GM21423 (cell line): ENCODE measurements around the gene RAD18.

Source experiments
- ATAC-seq: cut with Tn5 transposase; IDR thresholded peaks from one replicate; pipeline ENCODE4 v1.9.1; 2021; ENCODE audit warnings: mild to moderate bottlenecking, moderate library complexity; ENCODE audit not compliant: unreplicated experiment

Gene RAD18

DNA sequence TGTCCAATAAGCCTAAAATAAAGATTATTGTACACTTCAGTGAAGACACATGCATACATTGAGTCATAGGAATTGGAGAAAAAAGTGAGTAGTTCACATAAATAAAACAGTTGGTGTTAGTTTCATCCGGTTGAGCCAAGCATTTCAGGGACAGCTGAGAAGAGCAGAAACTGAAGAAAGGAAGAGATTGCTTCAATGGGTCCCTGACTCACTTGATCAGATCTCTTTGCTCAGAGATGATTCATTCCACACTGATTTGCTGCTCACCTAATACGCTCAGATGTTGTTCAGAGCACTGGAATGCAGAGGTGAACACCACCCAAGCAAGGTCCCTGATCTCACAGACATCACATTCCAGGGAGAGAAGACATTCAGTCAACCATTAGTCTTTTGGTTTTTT lies 93.7 kb downstream of the RAD18 start:
- no peak for ATAC-seq

DNA sequence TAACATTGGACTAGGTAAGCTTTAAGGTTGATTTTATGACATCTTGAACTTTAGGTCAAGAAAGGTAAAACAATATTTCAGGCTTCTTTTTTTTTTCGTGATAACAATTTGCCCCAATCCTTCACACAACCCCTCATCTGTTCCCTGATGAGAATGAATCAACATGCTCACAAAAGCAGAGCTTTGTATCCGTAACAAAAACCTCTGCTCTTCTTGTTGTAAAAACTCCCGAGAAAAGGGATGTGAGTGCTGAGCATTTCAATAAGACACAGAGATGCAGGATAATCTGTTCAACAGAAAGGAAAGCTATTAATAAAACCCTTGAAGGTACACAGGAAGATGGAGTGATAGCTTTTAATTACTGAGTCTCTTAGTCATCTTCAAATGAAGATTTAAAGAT lies 94.3 kb downstream of the RAD18 start:
- no peak for ATAC-seq

DNA sequence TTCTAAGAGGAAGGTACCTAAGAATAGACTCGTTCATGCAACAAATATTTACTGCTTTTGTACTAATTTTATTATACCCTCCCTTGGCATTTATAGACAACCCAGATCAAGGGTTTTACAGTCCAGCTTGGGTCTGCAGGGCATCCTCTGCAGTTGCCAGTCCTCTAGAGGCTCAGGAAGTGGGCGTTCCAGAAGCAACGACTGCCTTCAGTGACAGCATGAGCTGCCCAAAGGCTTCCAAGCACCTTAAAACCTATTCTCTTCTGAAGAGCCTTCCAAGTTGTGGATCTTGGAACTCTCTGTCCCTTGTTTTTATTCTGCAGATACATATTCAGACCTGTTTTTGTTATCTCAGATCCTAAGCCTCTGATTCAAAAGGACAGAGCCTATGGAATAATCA lies 95.6 kb downstream of the RAD18 start:
- ATAC-seq = no peak

DNA sequence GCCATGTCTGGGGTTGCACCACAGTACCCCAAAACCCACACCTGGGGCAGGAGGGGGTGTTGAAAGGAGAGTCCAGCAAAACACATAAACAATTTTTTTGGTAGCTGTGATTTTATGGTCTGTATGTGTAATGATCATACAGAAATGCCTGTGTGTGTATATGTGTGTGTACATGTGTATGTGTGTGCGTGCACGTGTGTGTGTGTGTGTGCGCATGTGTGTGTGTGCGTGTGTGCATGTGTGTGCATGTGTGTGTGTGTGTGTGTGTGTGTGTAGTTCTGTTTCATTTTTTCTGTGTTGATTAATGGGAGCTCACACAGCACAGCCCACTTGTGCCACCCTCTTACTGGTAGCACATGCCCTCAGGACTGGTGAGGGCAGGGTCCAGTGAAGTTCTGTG lies 97.6 kb downstream of the RAD18 start:
- ATAC-seq = no peak

DNA sequence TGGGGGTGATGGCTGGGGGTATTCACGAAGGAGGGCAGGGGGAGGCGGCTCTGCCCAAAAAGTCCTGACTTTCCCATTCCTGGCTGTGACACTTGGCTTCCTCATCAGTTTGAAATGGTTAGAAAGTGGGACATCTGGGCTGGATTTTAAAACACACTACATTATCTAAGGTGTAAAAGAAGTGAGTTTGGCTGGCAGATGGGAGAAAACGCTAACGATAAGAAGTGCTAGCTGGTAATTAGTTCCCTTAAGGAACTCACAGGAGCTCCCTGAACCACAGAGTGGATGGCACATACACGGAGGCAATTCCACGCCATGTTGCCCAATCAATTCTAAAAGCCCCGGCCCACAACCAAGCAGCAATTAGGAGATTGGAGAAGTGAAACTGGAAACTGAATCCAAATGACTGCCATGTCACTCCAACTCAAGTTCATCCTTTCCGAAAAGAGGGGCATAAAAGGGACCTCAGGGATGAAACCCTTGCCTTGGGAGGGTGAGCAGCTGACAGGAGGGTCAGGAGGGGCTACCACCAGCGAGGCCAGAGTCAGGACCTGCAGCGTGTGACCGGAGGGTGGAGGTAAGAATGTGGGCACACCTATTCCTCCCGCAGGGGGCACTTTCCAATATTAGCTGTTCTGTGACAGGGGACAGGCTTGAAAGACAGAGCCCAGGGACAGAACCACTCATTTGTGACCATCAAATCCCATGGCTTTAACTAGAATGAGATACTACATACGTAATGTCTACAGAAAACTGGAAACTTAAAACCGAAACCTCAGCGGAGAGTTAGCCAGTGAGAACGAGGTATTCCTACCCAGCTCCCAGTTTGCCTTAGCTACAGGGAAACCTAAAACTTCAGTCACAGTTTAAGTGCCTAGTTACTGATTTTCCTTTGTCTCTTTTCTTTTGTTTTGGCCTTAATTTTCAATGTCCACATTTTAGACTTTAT lies 98.6 kb downstream of the RAD18 start:
- no peak for ATAC-seq

DNA sequence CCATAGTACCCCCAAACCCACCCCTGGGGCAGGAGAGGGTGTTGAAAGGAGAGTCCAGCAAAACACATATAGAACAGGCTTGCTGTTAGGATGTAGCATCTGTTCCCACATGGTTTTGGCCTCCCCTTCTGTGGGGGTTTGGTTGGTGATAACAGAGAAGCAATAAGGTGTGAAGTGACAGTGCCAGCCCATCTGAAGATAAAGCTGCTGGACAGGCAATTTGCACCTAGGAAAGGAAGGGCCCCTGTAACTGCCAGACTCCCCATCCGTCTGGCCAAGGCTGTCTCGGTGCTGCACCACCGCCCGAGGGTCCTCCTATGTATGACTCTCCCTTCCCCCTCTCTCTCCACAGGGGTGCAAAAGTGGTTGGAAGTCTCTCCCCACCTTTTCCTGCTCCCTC lies 99.4 kb downstream of the RAD18 start:
- ATAC-seq = no peak

DNA sequence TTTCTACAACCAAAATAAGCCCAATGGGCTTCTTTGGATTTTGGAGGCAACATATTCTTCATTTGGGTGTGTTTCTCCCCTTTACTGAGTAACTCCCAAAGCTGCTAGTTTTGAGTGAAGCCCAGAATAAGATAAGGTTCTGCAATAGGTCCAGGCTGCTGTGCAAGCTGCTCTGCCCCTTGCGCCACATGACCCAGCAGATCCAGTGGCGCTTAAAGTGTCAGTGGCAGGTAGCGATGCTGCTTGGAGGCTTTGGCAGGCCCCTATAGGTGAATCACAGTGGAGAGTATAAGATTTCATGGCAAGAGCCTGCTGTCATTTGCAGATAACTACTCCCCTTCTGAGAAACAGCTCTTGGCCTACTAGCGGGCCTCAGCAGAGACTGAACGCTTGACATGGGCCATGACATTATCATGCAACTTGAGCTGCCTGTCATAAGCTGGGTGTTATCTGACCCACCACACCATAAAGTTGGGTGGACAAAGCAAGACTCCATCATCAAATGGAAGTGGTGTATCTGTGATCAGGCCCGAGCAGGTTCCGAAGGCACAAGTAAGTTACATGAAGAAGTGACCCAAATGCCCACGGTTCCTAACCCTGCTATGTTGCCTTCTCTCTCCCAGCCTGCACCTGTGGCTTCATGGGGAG lies 105.4 kb downstream of the RAD18 start:
- no peak for ATAC-seq

DNA sequence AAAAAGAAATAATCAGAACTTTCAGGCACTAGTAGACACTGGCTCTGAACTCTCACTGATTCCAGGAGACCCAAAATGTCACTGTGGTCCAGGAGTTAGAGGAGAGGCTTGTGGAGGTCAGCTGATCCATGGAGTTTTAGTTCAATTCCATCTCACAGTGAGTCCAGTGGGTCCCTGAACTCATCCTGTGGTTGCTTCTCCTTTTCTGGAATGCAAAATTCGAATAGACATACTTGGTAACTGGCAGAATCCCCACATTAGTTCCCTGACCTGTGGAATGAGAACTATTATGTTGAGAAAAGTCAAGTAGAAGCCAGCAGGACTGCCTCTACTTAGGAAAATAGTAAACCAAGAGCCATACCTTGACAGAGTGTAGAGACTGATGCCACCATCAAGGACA lies 106.6 kb downstream of the RAD18 start:
- ATAC-seq = no peak

DNA sequence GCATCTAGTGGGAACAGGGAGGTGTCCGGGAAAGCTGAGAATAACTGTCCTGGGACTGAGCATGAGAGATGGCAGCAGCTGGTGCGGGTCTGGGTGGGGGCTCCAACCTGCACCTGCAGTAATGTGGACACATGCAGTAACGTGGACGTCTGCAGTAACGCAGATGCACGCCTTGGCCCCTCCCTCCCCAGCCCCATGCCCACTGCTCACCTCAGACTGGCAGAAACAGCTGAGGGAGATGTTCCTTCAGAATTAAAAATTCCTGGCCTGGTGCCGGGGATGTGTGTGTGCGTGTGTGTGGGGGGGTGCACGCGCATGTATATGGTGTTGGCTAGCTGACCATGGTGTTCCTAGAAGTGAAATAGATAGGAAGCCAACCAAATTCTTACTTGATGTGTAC lies 107.2 kb downstream of the RAD18 start:
- ATAC-seq = no peak

DNA sequence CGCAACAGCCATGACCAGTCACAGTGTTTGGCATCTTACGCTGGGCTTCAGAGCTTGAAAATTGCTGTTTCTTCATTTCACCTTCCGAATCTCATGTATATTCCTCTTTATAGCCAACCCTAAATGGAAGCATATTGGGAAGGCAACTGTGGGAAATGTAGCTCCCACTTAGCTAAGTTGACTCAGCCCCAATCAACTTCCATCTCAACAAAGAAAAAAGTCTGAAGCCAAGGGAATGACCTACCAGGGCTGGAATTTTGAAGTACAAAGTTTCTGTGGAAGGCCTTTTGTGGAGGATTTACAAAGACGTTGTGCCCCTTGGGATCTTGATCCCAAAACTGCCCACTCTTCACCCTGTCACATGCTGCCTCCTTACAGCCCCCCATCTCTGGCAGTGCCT lies 108.6 kb downstream of the RAD18 start:
- no peak for ATAC-seq

DNA sequence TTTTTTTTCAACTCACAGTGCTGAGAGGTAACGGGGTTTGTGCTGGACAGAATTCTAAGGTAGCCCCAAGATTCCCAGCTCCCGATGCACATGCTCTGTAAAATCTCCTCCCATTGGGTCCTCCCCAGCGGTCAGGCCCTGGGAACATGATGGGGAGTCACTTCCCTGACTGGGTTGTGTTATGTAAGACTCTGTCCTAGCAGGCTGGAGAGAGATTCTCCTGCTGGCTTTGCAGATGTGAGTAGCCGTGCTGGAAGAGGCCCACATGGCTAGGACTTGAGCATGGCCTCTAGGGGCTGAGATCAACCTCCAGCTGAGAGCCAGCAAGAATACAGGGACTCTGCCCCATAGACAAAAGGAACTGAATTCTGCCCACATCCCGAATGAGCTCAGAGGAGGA lies 110.2 kb downstream of the RAD18 start:
- no peak for ATAC-seq

DNA sequence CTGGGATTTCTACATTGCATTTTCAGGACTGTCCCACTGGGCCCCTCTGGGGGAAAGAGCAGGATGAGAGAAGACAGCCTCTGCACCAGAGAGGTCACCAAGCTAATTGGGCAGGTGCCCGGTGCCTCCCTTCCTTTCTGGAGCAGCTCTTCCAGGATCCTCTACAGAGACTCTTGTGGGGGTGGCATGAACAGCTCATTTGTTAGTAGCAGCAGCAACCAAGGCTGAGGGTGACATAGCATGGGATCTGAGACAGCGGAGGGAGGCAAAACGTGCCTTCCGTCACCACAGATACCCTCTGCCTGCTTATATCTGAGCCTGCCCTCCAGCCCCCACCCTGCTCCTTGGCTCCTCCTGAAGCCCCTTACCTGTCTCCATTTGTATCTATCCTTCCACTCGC lies 110.8 kb downstream of the RAD18 start:
- ATAC-seq = no peak

DNA sequence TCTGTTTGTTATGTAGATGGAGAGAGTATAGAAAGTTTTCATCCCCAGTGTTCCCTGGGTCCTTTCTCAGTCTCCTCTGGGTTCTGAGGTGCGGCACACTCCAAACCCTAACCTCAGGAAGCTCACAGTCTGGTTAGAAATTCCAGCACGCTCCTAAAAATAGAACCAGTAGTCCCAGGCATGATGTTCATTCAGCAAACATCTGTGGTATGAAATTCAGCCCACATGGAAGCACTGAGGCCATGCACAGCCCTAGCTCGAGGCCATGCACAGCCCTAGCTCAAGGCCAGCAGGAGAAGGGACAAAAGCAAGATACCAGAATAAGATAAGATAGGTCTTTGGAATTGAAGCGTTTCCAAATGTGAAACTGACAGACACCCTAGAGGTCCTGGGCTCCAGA lies 111.6 kb downstream of the RAD18 start:
- no peak for ATAC-seq

DNA sequence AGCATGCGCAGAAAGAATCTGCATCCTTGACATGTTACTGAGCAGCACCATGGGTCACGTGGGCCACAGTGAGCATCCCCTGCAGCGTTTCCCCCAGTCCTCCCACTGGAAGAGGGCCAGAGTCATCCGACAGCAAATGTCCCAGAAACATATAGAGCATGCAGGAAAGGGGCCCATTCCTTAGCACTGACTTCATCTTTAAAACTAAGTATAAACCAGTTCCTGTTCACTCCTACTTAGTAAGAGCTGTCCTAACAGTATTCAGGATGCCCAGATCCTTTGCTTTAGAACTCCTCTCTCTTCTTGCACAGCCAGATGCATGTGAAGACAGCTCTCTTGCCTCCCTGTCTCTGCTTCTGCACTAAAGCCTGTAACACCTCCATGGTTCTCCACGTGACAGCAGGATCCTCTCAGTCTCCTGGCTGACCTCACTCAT lies 114.6 kb downstream of the RAD18 start:
- ATAC-seq = no peak

DNA sequence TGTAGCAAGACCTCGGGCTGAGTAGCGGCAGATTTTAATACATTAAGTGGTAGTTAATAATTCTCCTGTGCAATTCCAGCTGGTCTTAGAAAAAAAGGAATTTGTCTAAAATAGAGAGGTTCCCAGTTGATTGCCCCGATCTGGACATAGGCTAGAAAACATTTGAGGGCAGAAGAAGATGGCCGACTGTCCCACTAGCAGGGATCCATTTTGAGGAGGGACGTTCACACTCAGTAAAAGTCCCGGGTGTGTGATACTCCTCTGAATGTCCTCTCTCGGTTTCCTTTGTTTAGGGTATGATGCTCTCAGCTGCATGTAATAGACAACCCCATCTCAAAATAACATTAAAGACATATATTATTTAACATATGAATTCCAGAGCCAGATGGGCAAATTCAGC lies 116.0 kb downstream of the RAD18 start:
- no peak for ATAC-seq

DNA sequence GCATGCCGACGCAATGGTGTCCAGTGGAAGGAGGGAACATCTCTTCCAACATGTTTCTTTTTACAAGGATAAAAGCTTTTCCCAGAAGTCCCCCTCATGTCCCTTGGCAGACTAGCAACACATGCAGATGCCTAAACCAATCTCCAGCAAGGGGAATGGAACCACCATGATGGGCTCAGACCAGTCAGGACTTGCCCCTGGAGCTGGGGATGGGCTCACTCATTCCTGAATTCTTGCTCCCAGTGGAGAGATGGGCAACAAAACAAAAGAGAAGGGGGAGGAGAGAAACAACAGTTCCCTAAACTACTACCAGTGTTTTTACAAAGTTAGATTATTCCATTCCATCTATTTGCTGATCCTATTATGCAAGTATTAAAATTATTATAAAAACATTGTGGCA lies 117.1 kb downstream of the RAD18 start:
- ATAC-seq = no peak

DNA sequence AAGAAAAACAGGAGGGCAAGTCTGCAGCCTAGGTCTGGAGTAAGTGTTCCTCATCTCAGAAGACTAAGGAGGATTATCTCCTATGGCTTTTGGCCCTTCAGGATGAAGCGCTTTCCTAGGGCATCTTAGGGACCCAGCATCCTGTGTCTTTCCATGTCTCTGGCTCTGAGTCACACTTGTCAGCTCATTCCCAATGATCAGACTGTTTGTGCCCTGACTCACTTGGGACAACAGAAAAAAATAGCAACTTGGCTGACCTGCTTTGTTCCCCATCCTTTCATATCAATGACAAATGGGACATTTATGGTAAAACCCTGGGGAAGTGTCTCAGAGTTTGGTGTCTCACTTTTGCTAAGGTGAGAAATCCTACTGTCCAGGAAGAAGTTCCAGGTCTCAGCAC lies 117.6 kb downstream of the RAD18 start:
- no peak for ATAC-seq

DNA sequence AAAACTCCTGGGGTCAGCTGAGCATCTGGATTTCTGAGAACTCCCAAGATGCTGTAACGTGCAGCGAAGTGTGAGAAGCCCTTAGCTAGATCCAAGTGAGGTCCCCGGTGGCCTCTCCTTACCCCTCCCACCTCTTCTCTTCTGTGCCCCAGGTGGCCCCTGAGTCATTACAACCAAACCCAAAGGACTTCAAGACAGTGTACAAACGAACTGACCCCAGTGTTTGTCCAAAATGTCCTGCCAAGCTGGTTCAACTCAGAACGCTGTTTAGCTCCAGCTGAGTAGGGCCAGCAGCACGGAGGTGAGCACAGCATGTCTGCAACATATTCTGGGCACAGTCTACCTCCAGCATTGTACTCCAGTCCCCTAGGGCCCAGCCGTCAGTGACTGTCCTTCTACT lies 119.9 kb downstream of the RAD18 start:
- ATAC-seq = no peak

DNA sequence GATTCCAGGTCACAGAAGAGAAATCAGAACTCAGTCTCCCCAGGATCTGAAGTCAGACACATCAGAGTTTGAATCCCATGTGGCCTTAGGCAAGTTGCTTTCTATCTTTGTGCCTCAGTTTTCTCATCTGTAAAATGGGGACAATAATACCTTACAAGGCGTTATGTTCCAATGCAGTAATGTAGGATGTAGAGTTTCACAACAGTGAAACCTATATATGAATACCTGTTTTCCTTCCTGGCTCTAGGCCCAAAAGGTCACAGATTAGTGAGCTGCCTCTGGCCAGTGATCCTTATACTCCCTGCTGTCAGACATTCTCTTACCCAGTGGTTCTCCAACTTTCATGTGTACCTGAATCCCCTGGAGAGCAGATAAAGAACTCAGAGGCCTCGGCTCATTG lies 121.0 kb downstream of the RAD18 start:
- ATAC-seq = no peak

DNA sequence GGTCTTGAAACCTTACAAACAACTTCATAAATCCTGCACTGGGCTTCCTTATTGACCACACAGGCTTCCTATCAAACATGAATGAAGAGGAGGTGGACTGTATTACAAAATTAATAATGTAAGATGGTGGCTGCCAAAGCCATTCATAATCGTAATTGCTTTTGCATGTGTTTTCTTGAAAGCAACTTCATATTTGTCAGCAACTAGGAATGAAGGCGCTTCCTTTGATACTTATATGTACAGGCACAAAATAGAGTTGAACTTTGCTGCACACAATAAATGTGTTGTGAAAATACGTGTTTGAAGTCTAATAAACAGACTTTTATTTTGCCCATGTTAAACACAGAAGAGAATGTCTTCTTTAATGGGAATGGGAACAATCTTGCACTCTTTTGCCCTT lies 121.8 kb downstream of the RAD18 start:
- no peak for ATAC-seq

DNA sequence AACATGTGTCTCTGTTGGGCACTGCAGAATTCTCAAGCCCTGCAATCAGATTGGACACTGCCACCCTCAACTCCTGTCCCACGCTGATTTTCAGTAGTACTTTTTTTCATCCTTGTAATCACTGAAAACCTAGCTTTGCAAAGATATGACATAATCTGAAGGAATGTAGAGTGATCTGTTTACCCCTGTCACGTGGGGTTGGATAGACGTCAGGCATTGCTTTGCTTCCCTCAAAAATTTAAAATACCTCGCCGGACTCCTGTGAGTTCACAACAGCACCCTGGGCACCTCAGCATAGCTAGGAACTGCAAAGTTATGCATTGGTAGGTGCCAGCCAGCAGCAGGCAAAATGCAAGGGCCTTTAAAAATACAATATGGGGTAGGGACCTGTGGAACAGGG lies 122.7 kb downstream of the RAD18 start:
- no peak for ATAC-seq

DNA sequence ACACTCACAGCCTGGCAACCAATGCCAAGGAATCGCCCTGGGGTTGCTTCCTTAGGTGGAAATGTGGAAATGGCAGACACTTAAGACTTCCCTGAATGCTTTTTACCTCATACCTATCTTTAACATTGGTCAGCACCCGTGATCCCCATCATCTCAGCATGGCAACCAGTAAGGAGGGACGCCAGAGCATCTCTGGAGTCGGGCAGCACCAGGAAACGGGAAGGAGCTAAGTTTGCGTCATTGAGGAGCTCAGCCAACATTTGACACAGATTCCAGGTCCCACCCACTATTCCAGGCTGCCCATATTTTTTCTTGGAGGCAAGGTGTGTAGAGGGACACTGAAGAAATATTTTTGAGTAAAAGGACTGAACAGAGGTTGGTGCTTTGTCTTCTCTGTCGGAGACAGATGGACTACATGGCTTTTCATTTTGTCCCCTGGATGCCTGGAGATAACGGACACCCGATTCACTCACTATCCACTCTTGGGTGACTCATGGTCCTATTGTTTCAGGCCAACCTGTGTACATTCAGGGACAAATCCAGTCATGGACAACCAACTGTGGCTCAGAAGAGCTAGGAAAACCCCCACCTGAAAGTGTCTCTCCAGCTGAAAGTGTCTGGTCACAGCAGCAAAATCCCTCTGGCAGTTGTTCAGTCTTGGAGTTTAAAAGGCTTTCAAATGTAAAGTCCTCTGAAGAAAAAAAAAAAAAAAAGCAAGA lies 123.5 kb downstream of the RAD18 start:
- ATAC-seq = no peak
